Esophagus muscularis mucosa (tissue), 4 donors: ENCODE measurements around the gene HIRIP3.

Experiments
- CTCF ChIP-seq, 3 experiments: fragments of 200-600 bp in 2 of 3; fragments of 450-650 bp in 1 of 3; sonication (generic) in 2 of 3; IDR thresholded peaks; one replicate each; pipeline ENCODE4 v1.5.1; 2017 to 2019; ENCODE audit warnings: antibody characterized with exemption in 3 of 3, mild to moderate bottlenecking in 2 of 3, moderate library complexity in 1 of 3
- EP300 ChIP-seq: sonication (generic); formaldehyde crosslinking; IDR thresholded peaks from one replicate; pipeline ENCODE4 v1.6.1; 2017; ENCODE audit warnings: antibody characterized with exemption
- POLR2A ChIP-seq: fragments of 450-650 bp; IDR thresholded peaks from one replicate; pipeline ENCODE4 v1.6.1; 2017; ENCODE audit warnings: antibody characterized with exemption, moderate library complexity, mild to moderate bottlenecking, low read depth
- POLR2AphosphoS5 ChIP-seq, 2 donors: sonication (generic); formaldehyde crosslinking; IDR thresholded peaks; one replicate each; pipeline ENCODE4 v1.6.1; 2017; ENCODE audit warnings: antibody characterized with exemption in 2 of 2

GRCh38 chr16:30027588-30028437 lies 32.4 kb upstream of the HIRIP3 start:
- TF ChIP-seq EP300 = no peak
- no peak for TF ChIP-seq CTCF (IDR thresholded peaks at IDR 0.05)
- no peak for TF ChIP-seq POLR2A
- TF ChIP-seq POLR2AphosphoS5 (IDR thresholded peaks at IDR 0.05) = no peak
